Tibial artery (tissue), 4 donors: ENCODE measurements around the gene PIEZO2.

ENCODE experiments used
- DNase-seq, 2 donors: peaks; one replicate each; pipeline ENCODE4 v3.0.0-alpha.2; 2019
- H3K27ac ChIP-seq, 2 donors: fragments of 200-600 bp; sonication (generic) in 1 of 2; 1 replicate in 1 of 2; 2 replicates in 1 of 2; pipeline ENCODE4 v1.5.1; 2018 to 2019; ENCODE audit warnings: mild to moderate bottlenecking in 1 of 2
- H3K27me3 ChIP-seq, 2 donors: fragments of 200-600 bp; sonication (generic) in 1 of 2; one replicate each; pipeline versions ENCODE4 v1.5.1 to v1.6.0; 2016 to 2019
- H3K36me3 ChIP-seq, 3 donors: fragments of 200-600 bp; sonication (generic) in 2 of 3; one replicate each; pipeline ENCODE4 v1.5.1; 2016 to 2019; ENCODE audit warnings: mild to moderate bottlenecking in 2 of 3
- H3K4me1 ChIP-seq, 4 donors: fragments of 200-600 bp; sonication (generic) in 2 of 4; 1 replicate in 3 of 4; 2 replicates in 1 of 4; pipeline ENCODE4 v1.5.1; 2016 to 2019
- H3K4me3 ChIP-seq, 2 donors: fragments of 200-600 bp; sonication (generic) in 1 of 2; 1 replicate in 1 of 2; 2 replicates in 1 of 2; pipeline ENCODE4 v1.5.1; 2018 to 2019; ENCODE audit warnings: mild to moderate bottlenecking in 2 of 2
- H3K9me3 ChIP-seq, 3 donors: fragments of 200-600 bp; sonication (generic) in 1 of 3; one replicate each; pipeline ENCODE4 v1.5.1; 2016 to 2019
- CTCF ChIP-seq, 2 experiments: fragments of 200-600 bp in 1 of 2; fragments of 450-650 bp in 1 of 2; IDR thresholded peaks; one replicate each; pipeline ENCODE4 v1.5.1; 2017 to 2019; ENCODE audit warnings: antibody characterized with exemption in 2 of 2, mild to moderate bottlenecking in 1 of 2, moderate library complexity in 1 of 2
- intact Hi-C: fragments of 100-400 bp; cut with DNase I; formaldehyde crosslinking; loops from one replicate; pipeline ENCODE4 v1.15.0; 2023; ENCODE audit warnings: low total_unique reads

PIEZO2 gene

GRCh38 chr18:10787293-10787901 lies 362.0 kb downstream of the PIEZO2 start:
- H3K4me3 ChIP-seq, result no peak overlapping the region
- peak; percentile 25 to 41 for TF ChIP-seq CTCF (IDR thresholded peaks at IDR 0.05)
- H3K4me1 ChIP-seq, result no peaks in the 10 kb centered on the region
- DNase-seq, result peak; percentile 67 to 84
- intact Hi-C loops, result no loop called here
- H3K27me3 ChIP-seq, result no peaks in the 10 kb centered on the region
- H3K27ac ChIP-seq, result no peak overlapping the region
- H3K9me3 ChIP-seq, result no peaks in the 10 kb centered on the region
- no peaks in the 10 kb centered on the region for H3K36me3 ChIP-seq

GRCh38 chr18:10785798-10786197 lies 363.6 kb downstream of the PIEZO2 start:
- no peak overlapping the region for H3K27ac ChIP-seq
- no peaks in the 10 kb centered on the region for H3K4me1 ChIP-seq
- no peaks in the 10 kb centered on the region for H3K27me3 ChIP-seq
- no peak for TF ChIP-seq CTCF (IDR thresholded peaks at IDR 0.05)
- intact Hi-C loops, result no loop called here
- H3K9me3 ChIP-seq, result no peaks in the 10 kb centered on the region
- DNase-seq, result no peak
- no peak overlapping the region for H3K4me3 ChIP-seq
- H3K36me3 ChIP-seq, result no peaks in the 10 kb centered on the region

- H3K4me1 ChIP-seq, result no peaks in the 10 kb centered on the region
- H3K36me3 ChIP-seq, result no peaks in the 10 kb centered on the region
- DNase-seq, result no peak
- H3K27me3 ChIP-seq, result no peaks in the 10 kb centered on the region
- intact Hi-C loops, result no loop called here
- no peak overlapping the region for H3K4me3 ChIP-seq
- no peaks in the 10 kb centered on the region for H3K9me3 ChIP-seq
- no peak overlapping the region for H3K27ac ChIP-seq
- TF ChIP-seq CTCF (IDR thresholded peaks at IDR 0.05), result no peak
Measured at GRCh38 chr18:10784596-10785202, 364.7 kb downstream of the PIEZO2 start.

GRCh38 chr18:10783941-10784340 lies 365.4 kb downstream of the PIEZO2 start:
- Histone ChIP-seq H3K4me1 (no peaks in the 10 kb centered on the region), H3K27me3 (no peaks in the 10 kb centered on the region), H3K27ac (no peak overlapping the region), H3K9me3 (no peaks in the 10 kb centered on the region), H3K4me3 (no peak overlapping the region), H3K36me3 (no peaks in the 10 kb centered on the region)
- no peak for DNase-seq
- intact Hi-C loops, result no loop called here
- TF ChIP-seq CTCF (IDR thresholded peaks at IDR 0.05), result no peak

GRCh38 chr18:10776493-10776892 lies 372.9 kb downstream of the PIEZO2 start:
- no peak overlapping the region for H3K4me3 ChIP-seq
- H3K36me3 ChIP-seq, result no peaks in the 10 kb centered on the region
- H3K27me3 ChIP-seq, result no peaks in the 10 kb centered on the region
- H3K9me3 ChIP-seq, result no peaks in the 10 kb centered on the region
- H3K4me1 ChIP-seq, result no peaks in the 10 kb centered on the region
- no peak for DNase-seq
- no peak for TF ChIP-seq CTCF (IDR thresholded peaks at IDR 0.05)
- intact Hi-C loops, result no loop called here
- H3K27ac ChIP-seq, result no peak overlapping the region
